Bladder microvascular endothelial cell (primary cell): Measurements from ENCODE around the gene GAGE12C. TPM values are rescaled to one million over a fixed set of nuclear protein-coding genes. Genes with fewer than 3 reads are reported as not detected.

ENCODE experiments used
- total RNA-seq: library from RNA; depleted of rRNA; stranded (reverse); fragments of >200 nt; gene quantifications from 2 replicates; pipeline ENCODE4 v1.2.3, GENCODE V29; 2014

Gene GAGE12C
- total RNA-seq: not detected in 2 replicates

DNA sequence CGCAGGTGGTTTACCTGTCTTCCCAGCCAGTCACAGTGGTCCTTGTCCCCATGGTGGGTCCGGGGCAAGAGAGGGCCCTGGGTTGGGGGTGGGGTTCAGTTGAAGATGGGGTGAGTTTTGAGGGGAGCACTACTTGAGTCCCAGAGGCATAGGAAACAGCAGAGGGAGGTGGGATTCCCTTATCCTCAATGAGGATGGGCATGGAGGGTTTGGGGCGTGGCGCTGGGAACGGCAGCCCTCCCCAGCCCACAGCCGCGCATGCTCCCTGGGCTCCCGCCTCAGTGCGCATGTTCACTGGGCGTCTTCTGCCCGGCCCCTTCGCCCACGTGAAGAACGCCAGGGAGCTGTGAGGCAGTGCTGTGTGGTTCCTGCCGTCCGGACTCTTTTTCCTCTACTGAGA is at the start of gene GAGE12C:
Gene GAGE12C, plus strand, starts transcription at position 301 of the 400 bp plus-strand sequence. CDS start 1,155 bp downstream, outside the sequence.

GRCh38 chrX:49541433-49541832 is 9.5 kb downstream of the GAGE12C start, which contains the start of gene GAGE12D:
GAGE12D (plus strand) TSS chrX:49541733; CDS start chrX:49542888, 1,155 bp downstream.

DNA sequence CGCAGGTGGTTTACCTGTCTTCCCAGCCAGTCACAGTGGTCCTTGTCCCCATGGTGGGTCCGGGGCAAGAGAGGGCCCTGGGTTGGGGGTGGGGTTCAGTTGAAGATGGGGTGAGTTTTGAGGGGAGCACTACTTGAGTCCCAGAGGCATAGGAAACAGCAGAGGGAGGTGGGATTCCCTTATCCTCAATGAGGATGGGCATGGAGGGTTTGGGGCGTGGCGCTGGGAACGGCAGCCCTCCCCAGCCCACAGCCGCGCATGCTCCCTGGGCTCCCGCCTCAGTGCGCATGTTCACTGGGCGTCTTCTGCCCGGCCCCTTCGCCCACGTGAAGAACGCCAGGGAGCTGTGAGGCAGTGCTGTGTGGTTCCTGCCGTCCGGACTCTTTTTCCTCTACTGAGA is 19.0 kb downstream of the GAGE12C start, which contains the start of gene GAGE12E:
Gene GAGE12E, plus strand, starts transcription at position 301 of the 400 bp plus-strand sequence. CDS start 1,155 bp downstream, outside the sequence.

GRCh38 chrX:49560542-49560941 is 28.6 kb downstream of the GAGE12C start, which contains the start of gene GAGE12F:
GAGE12F (plus strand) TSS chrX:49560842; CDS start chrX:49561997, 1,155 bp downstream.

GRCh38 chrX:49570100-49570499 is 38.1 kb downstream of the GAGE12C start, which contains the start of gene GAGE12G:
GAGE12G (plus strand) TSS chrX:49570400; CDS start chrX:49571555, 1,155 bp downstream.

DNA sequence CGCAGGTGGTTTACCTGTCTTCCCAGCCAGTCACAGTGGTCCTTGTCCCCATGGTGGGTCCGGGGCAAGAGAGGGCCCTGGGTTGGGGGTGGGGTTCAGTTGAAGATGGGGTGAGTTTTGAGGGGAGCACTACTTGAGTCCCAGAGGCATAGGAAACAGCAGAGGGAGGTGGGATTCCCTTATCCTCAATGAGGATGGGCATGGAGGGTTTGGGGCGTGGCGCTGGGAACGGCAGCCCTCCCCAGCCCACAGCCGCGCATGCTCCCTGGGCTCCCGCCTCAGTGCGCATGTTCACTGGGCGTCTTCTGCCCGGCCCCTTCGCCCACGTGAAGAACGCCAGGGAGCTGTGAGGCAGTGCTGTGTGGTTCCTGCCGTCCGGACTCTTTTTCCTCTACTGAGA is 47.7 kb downstream of the GAGE12C start, which contains the start of gene GAGE12H:
Gene GAGE12H, plus strand, starts transcription at position 301 of the 400 bp plus-strand sequence. CDS start 1,155 bp downstream, outside the sequence.

Other genes starting within 250 kb of the GAGE12C start
- not detected in 2 replicates for gene GAGE10, start 228.5 kb upstream of the GAGE12C start, total RNA-seq
- gene GAGE12J, start 210.1 kb upstream of the GAGE12C start, total RNA-seq: not detected in 2 replicates
- not detected in 2 replicates for gene GAGE13, start 200.6 kb upstream of the GAGE12C start, total RNA-seq
- not detected in 2 replicates for gene GAGE12D, start 9.6 kb downstream of the GAGE12C start, total RNA-seq
- not detected in 2 replicates for gene GAGE12E, start 19.1 kb downstream of the GAGE12C start, total RNA-seq
- not detected in 2 replicates for gene GAGE12F, start 28.7 kb downstream of the GAGE12C start, total RNA-seq
- gene GAGE12G, start 38.2 kb downstream of the GAGE12C start, total RNA-seq: not detected in 2 replicates
- not detected in 2 replicates for gene GAGE12H, start 47.8 kb downstream of the GAGE12C start, total RNA-seq
- gene GAGE2A, start 57.3 kb downstream of the GAGE12C start, total RNA-seq: not detected in 2 replicates
- not detected in 2 replicates for gene GAGE1, start 66.8 kb downstream of the GAGE12C start, total RNA-seq
- not detected in 2 replicates for gene PAGE1, start 163.8 kb downstream of the GAGE12C start, total RNA-seq